HG02610 (cell line): ENCODE results near the gene SP140L.
"Not testable (repeated sequence)": the region's sequence is repeated elsewhere in the genome, so short reads cannot be mapped to it uniquely, and the experiment has no call there.

Experiments
- ATAC-seq: cut with Tn5 transposase; IDR thresholded peaks from one replicate; pipeline ENCODE4 v1.9.1; 2021; ENCODE audit warnings: mild to moderate bottlenecking, moderate library complexity; ENCODE audit not compliant: unreplicated experiment

SP140L gene

DNA sequence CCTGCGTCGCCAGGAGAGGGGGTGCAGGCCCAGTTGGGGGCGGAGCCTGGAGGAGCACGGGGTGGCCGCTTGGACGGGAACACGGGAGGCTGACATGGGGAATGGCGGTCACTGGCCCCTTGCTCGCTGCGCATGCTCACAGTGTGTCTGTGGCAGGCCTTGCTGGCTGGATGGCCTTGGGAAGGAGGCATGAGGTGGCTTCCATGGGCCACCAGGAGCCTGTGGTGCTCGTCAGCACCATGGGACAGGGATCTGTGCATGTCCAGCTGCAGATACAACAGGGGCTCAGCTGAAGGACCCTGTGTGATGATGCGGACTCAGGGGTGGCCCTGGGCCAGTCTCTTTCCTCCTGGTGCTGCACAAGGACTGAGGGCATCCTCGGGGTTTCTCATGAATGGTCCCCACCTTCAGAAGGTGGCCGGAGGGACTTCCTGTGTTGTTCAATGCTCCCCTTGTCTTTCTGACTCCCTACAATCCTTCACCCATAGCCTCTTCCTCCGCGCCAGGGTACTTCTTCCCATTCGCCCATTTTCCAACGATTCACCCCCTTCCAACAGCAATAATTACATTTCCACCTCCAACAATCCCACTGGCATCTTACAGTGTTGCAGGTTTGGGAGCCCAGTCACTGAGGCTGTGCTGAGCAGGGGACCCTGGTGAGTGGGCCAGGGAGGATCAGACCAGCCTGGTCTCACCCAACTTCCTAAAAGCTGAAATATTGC, 3.4 kb upstream of the SP140L start:
- ATAC-seq: no peak

DNA sequence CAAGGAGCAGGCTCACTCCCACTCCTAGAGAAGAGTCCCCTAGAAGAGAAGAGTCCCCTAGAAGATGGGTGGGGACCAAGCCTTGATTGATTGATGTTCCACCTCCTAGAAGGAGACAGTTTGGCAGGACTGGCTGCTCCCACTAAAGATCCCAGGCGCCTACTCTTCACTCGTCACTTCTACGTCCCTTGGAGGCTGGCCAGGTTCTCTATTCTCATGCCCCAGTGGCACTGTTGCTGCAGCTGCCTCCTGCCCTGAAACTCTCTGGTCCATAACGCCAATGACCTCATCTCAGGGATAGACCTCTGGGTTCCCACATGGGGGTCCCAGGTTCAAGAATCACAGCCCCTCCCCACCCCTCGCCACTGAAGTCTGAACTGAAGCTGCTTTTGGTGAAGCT, 2.5 kb upstream of the SP140L start:
- ATAC-seq: no peak

DNA sequence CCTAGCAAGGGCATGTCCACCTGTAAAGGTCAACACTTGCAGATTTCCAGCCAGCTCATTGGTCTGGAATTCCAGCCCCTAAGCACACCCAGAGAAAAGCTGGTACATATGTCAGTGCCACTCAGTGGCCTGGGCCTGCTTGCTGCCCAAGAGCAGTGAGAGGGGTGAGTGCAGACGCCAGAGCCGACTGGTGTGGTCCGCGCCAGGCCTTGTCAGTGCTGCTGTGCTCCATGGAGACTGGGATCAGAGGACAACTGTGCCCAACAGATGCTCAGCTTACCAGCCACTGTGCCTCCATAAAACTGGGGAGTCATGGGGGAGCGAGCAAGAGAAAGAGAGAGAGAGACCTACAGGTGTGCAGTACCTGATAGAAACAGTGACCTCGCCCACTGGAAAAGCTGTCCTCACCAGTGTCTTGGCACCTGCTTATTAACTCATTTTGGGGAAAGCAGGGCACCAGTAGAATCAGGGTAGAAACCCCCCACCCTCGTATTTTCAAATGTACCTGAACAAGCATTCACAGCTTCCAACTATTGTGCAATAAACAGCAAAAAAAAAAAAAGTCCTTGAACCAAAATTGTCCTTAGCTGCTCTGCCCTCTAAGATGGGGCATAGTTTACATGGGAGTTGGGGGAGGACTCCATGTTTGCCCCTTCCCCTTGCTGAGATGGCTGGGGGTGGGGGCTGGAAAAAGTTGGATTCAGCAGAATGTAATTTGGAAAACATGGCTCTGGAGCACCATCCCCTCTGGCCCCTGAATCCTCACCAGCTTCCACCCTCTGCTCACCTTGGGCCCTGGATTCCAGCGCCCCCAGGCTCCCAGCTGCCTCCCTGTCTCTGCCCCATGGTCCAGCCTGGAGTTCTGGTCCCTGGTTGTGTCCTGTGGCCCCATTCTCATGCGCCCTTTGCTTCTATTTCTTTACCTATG, 1.4 kb upstream of the SP140L start:
- ATAC-seq: no peak

DNA sequence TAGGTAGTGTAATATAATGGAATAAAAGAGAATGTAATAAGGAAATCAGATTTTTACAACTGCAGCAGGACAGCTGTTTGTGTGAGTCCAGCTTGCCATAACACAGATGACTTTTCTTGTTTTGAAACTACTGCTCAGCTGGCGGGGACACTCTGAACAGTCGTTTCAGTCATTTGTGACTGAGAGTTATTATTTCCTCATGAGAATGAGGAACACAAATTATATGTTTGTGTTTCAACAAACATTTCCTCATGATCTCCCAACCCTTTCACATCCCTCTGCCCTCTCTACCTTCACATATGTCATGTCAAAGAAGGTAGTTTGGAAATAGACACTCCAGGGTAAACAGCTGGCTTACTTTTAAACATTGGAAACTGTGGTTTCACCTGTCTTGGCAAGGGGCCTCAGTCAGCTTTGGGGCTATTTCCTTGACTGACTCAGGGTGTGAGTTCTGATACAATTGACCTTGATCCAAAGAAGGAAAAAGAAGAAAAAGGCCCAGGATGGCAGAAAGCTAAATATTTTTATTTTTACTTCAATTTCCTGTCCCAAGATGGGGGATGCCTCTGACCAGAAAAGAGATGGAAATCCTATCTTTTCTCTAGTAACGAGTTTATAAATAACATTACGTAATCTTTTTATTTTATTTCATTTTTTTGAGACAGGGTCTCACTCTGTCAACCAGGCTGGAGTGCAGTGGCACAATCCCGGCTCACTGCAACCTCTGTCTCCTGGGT, 593 bp downstream of the SP140L start:
- ATAC-seq: peak; percentile 65

DNA sequence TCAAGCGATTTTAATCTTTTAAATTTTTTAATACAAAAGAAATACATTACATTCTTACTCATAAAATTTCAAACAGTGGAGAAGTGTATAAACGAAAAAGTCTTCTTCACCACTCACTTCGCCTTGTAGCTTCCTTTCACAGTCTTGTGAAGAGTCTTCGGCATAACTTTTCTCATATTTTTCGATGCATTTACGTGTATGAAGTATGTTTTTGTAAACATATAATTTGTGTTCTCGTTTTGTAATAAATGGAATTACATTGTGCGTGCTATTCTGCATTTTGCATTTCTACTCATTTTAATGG, 1.1 kb downstream of the SP140L start:
- ATAC-seq: no peak

DNA sequence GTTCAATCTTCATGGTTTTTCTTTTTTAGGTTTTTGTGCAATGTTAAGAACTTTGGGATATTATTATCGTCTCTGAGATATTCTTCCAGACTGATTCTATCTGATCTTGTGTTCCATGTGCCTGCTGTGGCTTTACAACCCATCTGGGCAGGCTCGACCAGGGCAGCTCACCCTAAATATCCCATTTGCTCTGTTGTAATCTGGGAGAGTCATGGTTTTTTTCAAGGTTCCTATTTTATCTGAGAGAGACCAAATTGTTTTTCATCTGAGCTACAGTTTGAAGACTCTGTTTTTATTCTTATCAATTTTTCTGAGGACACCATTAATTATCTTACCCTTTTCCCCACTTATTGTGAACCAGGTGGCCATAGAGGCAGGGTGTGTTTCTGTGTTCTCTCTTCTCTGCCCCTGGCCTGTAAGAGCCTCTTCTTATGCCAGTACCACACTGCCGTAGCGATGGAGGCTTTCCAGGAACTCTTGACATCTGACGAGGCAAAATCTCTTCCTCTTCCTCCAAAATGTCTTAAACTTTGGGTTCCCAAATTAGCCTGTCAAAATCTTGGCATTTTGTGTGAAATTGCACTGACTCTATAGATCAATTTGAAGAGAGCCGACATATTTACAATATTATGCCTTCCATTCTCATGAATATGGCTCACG, 3.1 kb downstream of the SP140L start:
- ATAC-seq: no peak

DNA sequence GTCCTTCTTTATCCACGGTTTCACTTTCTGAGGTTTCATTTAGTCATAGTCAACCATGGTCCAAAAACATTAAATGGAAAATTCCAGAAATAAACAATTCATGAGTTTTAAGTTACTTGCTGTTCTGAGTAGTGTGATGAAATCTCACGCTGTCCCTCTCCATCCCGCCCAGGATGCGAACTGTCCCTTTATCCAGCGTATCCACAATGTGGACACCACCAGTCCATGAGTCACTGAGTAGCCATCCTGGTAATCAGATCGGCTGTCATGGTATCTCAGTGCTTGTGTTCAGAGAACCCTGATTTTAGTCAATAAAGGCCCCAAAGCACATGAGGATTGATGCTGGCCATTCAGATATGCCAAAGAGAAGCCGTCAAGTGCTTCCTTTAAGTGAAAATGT, 3.7 kb downstream of the SP140L start:
- no peak for ATAC-seq

DNA sequence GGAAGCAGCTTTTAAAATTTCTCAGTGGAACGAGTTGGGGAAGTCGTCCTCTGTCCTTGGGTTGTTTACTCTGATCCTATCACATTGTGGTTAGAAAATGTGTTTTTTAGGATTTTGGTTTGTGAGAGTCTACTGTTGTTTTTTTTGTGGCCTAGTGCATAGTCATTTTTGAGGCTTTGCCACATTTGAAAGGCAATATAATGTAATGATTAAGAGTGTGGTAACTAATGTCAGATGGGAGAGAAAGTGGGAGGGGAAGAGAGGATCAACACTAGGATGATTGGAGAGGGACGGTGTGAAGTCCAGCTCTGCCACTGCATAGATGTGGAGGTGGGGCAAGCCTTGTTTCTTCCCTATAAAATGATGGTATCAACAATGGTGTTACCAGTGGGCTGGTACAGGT, 8.5 kb downstream of the SP140L start:
- ATAC-seq: no peak

DNA sequence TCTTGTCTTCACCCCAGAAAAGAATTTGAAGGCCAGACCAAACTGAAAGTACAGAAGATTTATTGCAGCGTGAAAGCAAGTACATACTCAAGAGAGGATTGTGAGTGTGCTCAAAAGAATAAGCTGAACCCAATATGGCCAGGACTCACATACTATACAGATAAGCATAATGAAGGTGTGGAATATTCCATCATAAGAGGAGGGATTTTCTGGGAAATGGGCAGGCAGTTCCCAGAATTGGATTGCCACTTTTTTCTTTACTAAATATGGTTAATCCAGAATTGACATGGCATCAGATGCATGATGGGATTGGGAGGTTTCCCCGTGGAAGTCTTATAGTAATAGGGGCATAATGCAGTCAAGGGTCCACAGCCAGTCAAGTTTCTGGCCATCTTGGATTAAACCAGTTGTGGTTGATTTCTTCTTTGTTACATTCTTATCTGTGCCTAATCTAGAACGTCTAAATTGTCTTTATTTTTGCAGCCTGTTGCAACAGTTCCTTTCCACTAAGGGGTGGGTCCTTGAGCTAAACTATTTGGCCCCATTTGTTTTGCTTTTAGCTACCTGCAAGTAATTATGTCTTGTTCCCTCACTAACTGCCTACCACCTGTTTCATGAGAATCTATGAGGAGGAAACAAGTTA, 9.0 kb downstream of the SP140L start:
- ATAC-seq: no peak

DNA sequence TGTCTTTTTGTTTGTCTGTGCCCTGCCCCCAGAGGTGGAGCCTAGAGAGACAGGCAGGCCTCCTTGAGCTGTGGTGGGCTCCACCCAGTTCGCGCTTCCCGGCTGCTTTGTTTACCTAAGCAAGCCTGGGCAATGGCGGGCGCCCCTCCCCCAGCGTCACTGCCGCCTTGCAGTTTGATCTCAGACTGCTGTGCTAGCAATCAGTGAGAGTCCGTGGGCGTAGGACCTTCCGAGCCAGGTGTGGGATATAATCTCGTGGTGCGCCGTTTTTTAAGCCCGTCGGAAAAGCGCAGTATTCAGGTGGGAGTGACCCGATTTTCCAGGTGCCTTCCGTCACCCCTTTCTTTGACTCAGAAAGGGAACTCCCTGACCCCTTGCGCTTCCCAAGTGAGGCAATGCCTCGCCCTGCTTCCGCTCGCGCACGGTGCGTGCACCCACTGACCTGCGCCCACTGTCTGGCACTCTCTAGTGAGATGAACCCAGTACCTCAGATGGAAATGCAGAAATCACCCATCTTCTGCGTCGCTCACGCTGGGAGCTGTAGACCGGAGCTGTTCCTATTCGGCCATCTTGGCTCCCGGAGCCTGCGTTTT, 15.0 kb downstream of the SP140L start:
- not testable (repeated sequence) for ATAC-seq

DNA sequence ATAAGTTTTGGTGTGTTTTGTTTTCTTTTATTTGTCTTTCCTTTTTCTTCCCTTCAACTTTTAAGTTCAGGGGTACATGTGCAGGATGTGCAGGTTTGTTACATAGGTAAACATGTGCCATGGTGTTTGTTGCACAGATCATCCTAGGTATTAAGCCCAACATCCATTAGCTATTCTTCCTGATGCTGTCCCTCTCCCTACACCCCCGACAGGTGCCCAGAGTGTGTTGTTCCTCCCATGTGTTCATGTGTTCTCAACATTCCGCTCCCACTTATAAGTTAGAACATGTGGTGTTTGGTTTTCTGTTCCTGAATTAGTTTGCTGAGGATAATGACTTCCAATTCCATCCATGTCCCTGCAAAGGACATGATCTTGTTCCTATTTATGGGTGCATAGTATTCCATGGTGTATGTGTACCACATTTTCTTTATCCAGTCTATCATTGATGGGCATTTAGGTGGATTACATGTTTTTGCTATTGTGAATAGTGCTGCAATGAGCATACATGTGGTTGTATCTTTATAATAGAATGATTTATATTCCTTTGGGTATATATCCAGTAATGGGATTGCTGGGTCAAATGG, 16.1 kb downstream of the SP140L start:
- ATAC-seq: not testable (repeated sequence)

DNA sequence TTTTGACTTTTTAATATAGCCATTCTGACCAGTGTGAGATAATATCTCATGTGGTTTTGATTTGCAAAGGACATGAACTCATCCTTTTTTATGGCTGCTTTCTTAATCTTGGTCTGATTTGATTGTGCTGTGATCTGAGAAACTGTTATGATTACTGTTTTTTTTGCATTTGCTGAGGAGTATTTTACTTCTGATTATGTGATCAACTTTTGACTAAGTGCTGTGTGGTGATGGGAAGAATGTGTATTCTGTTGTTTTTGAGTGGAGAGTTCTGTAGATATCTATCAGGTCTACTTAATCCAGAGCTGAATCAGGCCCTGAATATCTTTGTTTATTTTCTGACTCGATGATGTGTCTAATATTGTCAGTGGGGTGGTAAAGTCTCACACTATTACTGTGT, 16.8 kb downstream of the SP140L start:
- no peak for ATAC-seq

DNA sequence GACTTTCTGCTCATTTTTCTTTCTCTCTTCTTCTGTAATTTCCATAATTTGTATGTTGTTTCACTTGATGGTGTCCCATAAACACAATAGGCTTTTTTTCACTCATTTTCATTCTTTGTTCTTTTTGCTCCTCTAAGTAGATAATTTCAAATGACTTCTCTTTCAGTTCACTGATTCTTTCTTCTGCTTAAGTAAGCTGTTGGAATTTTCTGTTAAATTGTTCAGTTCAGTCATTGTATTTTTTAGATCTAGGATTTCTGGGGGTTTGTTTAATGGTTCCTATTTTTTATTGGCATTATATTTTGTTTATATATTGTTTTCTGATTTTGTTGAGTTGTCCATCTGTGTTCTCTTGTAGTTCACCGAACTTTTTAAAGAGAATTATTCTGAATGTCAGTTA, 19.5 kb downstream of the SP140L start:
- ATAC-seq: no peak

DNA sequence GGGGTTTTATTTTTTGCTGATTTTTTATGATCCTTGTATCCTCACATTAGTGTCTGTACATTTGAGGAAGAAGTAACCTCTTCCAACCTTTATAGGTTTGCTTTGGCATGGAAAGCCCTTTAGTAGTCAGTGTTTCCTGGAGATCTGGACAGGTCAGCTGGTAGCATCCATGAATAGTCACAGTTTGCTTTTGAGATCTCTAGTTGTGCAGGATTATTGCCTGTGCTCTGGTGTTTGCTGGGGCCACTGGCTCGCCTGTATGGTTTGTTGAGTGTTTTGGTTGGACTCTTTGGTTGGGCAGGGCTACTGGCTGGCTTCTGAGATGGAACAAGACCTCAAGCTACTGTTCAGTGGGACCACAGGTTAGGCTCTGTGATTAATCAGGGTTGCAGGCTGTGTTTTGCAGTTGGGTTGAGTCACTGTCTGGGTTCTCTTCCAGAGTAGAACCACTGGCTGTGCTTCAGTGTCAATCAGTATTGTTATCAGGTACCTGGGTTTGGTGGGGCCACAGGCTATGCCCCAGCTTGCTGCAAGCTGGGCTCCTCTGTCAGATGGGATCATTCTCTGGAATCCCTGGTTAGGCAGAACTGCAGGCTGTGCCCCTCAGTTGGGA, 20.0 kb downstream of the SP140L start:
- no peak for ATAC-seq

DNA sequence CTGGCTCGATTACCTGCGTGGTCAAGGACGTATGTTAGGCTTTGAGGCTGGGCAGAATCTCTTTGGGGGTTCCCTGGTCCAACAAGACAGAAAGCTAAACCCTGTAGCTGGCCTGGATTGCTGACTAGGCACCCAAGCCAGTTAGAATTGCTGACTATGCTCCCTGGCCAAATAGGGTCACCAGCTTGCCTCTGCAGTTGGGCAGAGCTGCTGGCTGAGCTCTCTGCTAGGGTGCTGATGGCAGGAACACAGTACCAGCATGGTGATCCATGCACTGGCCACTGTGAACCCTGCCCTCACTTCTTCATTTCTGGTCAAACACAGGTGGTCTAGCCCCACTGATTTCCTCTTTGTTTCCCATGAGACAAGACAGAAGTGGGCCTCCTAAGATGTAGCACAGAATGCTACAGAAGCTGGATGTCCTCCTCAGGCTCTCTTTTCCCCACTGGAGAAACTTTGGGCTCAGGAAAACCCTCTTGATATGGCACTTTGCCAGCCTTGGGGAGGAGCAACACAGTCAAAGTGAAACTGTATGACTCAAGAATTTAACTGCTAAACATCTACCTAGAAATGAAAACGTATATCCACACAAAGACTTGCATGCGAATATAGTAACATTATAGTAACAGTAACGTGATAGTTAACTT, 20.8 kb downstream of the SP140L start:
- ATAC-seq: no peak

DNA sequence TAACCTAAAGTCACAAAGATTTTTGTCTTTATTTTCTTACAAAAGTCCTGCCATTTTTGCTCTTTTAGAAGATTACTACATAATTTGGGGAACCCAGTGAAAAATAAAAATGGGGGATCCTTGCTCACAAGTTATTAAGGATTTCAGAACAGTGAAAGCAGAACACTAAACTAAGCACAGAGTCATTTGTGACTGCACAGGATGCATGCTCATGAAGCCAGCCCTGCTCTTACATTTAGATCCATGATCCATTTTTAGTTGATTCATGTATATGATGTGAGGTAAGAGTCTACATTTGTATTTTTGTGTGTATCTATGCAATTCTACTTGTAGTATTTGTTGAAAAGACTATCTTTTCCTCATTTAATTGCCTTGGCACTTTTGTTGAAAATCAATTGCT, 21.8 kb downstream of the SP140L start:
- no peak for ATAC-seq

DNA sequence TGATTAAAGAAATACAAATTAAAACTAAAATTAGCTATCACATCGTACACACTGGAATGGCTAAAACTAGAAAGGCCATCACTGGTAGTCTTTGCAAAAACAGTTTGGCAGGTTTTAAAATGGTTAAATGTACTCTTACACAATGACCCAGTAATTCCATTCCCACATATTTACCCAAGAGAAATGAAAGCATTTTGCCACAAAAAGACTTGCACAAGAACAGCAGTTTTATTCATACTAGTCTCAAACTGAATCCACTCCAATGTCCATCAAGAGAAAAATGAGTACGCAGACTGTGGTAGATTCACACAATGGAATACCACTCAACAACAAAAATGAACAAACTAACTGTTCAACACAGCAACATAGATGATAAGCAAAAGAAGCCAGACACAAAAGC, 29.1 kb downstream of the SP140L start:
- ATAC-seq: no peak

DNA sequence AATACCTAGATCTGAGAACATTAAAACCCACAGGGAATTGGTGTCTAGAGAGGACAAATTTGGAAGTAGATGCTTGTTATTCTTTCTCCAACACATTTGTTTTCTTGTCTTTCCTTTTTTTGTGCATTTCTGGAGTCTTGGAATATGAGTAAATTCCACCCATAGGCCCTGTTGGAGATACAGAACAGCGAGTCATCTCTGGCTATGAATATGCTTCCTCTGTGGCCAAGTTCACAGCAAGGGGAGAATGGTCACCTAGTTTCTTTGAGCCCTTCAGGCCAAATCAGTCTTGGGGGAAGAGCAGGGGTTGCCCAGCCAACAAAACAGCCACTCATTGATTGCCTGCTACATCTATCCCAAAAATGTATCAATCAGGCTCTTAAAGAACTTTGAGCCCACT, 31.3 kb downstream of the SP140L start:
- ATAC-seq: no peak

DNA sequence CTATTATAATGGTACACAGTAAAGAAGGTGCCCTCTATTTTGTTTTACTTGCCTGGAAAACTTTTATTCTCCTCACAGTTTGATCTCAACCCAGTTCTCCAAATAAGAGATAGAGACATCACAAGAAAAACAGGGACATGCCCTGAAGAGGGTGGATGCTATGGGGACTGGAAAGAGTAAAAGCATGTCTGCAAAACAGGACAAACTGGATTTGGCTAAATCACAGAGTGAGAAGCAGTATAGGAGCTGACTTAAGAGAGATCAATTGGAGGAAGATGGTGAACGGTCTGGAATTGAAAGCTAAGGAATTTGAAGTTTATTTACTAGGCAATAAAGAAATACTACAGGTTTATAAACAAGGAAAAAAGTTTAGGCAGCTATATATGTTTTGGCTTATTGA, 33.0 kb downstream of the SP140L start:
- ATAC-seq: no peak
